ENCODE measurements around the gene RASAL3. TPM values are rescaled to one million over a fixed set of nuclear protein-coding genes. Genes with fewer than 3 reads are reported as not detected.

RASAL3 gene
- total RNA-seq, 2 donors from 2014 or later = 1.7 to 2.5 TPM

DNA sequence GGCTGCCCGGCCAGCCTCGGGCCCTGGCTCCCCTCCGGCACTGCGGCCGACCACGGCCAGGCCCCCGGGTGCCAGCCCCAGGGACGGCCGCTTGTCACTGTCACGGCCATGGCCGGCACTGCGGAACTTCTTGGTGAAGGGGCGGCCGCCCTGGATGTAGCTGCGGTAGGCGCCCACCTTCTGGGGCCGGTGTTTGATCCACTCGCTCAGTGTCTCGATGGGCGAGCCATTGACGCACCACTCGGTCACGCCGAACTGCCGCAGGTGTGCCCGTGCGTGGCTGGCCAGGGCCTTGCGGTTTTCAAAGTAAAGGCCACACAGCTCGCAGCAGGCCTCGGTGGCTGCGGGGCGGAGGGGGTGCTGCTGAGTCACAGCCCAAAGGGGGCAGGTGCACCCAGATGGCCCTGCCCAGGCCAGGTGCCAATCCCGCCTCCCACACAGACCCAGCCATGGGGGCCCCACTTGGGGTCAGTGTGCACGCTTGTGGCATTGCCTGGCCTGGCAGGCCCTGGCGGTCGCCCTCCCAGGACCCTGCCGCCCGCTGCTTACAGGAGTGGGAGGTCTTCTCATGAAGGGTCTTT, 39.6 kb downstream of the RASAL3 start:
- H3K27ac ChIP-seq = no peak overlapping the region
- H3K27me3 ChIP-seq = no peaks in the 10 kb centered on the region
- TF ChIP-seq, protein P1, sequence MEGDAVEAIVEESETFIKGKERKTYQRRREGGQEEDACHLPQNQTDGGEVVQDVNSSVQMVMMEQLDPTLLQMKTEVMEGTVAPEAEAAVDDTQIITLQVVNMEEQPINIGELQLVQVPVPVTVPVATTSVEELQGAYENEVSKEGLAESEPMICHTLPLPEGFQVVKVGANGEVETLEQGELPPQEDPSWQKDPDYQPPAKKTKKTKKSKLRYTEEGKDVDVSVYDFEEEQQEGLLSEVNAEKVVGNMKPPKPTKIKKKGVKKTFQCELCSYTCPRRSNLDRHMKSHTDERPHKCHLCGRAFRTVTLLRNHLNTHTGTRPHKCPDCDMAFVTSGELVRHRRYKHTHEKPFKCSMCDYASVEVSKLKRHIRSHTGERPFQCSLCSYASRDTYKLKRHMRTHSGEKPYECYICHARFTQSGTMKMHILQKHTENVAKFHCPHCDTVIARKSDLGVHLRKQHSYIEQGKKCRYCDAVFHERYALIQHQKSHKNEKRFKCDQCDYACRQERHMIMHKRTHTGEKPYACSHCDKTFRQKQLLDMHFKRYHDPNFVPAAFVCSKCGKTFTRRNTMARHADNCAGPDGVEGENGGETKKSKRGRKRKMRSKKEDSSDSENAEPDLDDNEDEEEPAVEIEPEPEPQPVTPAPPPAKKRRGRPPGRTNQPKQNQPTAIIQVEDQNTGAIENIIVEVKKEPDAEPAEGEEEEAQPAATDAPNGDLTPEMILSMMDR (IDR thresholded peaks at IDR 0.05) = no peak
- intact Hi-C loops (cut with DNase I) = loop anchor here (10.0 kb wide), 1 partner anchor 130 kb away; no protein-coding TSS in a partner anchor
- peaks cover 7% of the 10 kb centered on the region for H3K36me3 ChIP-seq
- H3K9me3 ChIP-seq = no peaks in the 10 kb centered on the region
- no peak overlapping the region for H3K9ac ChIP-seq (ENCODE audit: low read depth in 2 of 2, low read length in 2 of 2)
- H3K4me3 ChIP-seq = no peak overlapping the region
- DNase-seq = no peak
- peaks cover under 1% of the 10 kb centered on the region for H3K4me1 ChIP-seq

GRCh38 chr19:15424121-15424520, 40.2 kb downstream of the RASAL3 start:
- Histone ChIP-seq H3K4me1 (peaks cover 6% of the 10 kb centered on the region), H3K9ac (ENCODE audit: low read depth in 2 of 2, low read length in 2 of 2) (no peak overlapping the region), H3K36me3 (peaks cover 7% of the 10 kb centered on the region), H3K4me3 (no peak overlapping the region), H3K27ac (no peak overlapping the region), H3K27me3 (no peaks in the 10 kb centered on the region), H3K9me3 (no peaks in the 10 kb centered on the region)
- no peak for DNase-seq
- TF ChIP-seq, protein P1 (IDR thresholded peaks at IDR 0.05) = no peak
- intact Hi-C loops (cut with DNase I) = loop anchor here (10.0 kb wide), 1 partner anchor 131 kb away; no protein-coding TSS in a partner anchor

DNA sequence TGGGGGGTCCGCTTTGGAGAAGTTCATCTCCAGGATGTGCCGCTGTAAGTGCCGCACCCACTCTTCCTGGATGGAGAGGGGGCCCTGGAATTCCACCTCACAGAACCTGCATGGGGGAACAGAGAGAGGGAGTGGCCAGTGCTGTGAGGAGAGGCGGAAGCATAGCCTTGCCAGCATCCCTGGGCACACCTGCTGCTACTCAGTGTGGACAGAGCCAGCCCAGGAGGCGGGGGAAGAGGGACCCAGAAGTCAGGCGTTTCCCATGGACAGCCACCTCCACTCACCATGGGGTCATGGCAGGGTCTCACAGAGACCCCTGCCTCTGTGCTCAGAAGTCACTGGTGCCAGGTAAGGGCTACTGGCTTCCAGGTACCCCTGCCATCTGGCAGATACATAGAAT, 41.2 kb downstream of the RASAL3 start:
- intact Hi-C loops (cut with DNase I) = loop anchor here (10.0 kb wide), 1 partner anchor 132 kb away; no protein-coding TSS in a partner anchor
- H3K4me1 ChIP-seq = peaks cover 6% of the 10 kb centered on the region
- no peak for DNase-seq
- no peak overlapping the region for H3K4me3 ChIP-seq
- TF ChIP-seq, protein P1 (IDR thresholded peaks at IDR 0.05) = no peak
- H3K36me3 ChIP-seq = peaks cover 7% of the 10 kb centered on the region
- H3K9ac ChIP-seq (ENCODE audit: low read depth in 2 of 2, low read length in 2 of 2) = no peak overlapping the region
- H3K27ac ChIP-seq = no peak overlapping the region
- H3K27me3 ChIP-seq = no peaks in the 10 kb centered on the region
- H3K9me3 ChIP-seq = no peaks in the 10 kb centered on the region

DNA sequence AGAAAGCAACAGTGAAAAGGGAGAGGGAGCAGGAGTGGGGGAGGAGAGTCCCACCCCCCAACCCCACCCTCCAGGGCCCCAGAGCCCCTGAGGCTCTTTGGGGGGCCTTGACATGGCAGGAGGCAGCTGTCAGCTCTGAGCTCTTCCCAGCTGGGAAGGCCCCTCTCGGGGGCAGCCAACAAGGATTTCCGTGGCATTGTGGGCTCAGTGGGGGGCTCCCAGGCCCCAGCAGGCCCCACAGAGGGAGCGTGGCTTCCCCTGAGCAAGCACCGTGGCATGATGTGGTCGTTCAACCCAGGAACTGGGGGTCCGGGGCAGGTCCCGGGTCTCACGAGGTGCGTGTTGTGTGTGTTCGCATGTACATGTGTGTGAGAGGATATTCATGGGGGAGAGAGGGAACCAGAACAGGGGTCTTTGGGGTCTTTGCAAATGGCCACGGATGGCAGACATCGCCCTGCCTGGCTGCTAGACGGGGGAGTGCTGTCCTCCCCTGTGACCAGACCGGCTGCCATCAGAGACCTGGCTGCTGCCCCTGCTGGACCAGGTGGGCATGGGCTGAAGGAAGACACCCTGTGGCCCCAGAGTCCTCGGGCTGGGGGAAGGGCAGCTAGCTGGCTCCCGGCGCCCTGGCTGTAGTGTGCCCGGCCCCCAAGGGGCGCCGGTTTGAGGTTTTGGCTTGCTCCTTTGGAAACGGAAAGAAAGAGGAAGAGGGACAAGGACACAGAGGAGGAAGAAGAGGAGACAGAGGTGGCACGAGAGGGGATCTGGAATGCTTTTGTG, 41.9 kb downstream of the RASAL3 start:
- peaks cover 8% of the 10 kb centered on the region for H3K4me1 ChIP-seq
- no peak overlapping the region for H3K27ac ChIP-seq
- TF ChIP-seq, protein P1 (IDR thresholded peaks at IDR 0.05) = no peak
- H3K36me3 ChIP-seq = peaks cover 7% of the 10 kb centered on the region
- H3K4me3 ChIP-seq = no peak overlapping the region
- no peaks in the 10 kb centered on the region for H3K9me3 ChIP-seq
- no peaks in the 10 kb centered on the region for H3K27me3 ChIP-seq
- no peak for DNase-seq
- H3K9ac ChIP-seq (ENCODE audit: low read depth in 2 of 2, low read length in 2 of 2) = no peak overlapping the region
- intact Hi-C loops (cut with DNase I) = loop anchor here (10.0 kb wide), 1 partner anchor 132 kb away; no protein-coding TSS in a partner anchor

DNA sequence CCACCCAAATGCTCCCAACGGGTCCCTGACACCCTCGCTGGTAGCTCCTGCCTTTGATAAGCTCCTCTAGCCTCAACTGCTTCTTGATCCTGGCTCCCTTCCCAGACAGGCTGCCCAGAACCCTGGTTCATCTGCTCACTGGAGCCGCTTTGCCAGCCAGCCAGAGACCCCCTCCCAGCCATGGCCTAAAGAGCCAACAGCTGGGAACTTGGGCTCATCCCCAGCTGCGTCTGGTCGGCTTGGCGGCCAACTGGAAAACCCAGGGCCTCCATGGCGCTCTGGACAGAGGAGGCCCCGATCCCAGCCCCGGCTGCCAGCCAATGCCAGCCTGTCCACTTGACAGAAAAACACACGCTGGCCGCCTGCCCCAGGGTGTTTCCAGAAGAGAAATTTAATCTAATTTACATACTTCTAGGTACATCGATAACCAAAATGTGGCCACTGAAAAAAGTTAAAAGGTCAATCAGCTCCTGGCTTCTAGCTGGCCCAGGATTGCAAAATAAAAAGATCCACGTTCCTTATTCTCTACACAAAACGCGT, 42.6 kb downstream of the RASAL3 start:
- Histone ChIP-seq H3K27me3 (no peaks in the 10 kb centered on the region), H3K27ac (no peak overlapping the region), H3K36me3 (peaks cover 2% of the 10 kb centered on the region), H3K9me3 (no peaks in the 10 kb centered on the region), H3K4me1 (peaks cover 15% of the 10 kb centered on the region), H3K4me3 (no peak overlapping the region), H3K9ac (ENCODE audit: low read depth in 2 of 2, low read length in 2 of 2) (no peak overlapping the region)
- TF ChIP-seq, protein P1 (IDR thresholded peaks at IDR 0.05) = no peak
- DNase-seq = no peak
- intact Hi-C loops (cut with DNase I) = loop anchor here (10.0 kb wide), 1 partner anchor 133 kb away; no protein-coding TSS in a partner anchor

Data from colonic mucosa (tissue), 4 donors.